Fibroblast of villous mesenchyme (primary cell): ENCODE results near the gene AMIGO3. TPM values are rescaled to one million over a fixed set of nuclear protein-coding genes. Genes with fewer than 3 reads are reported as not detected.

Source experiments
- DNase-seq: peaks from one replicate; pipeline ENCODE4 v3.0.0-alpha.2; 2010; ENCODE audit warnings: low read depth
- H3K4me3 ChIP-seq: 2 replicates; pipeline ENCODE4 v1.5.1; 2011; ENCODE audit warnings: low read depth, mild to moderate bottlenecking, low read length
- CTCF ChIP-seq: IDR thresholded peaks from 2 replicates; pipeline ENCODE4 v1.5.1; 2012; ENCODE audit warnings: low read depth, mild to moderate bottlenecking, low read length; ENCODE audit not compliant: insufficient read depth
- total RNA-seq: library from RNA; depleted of rRNA; stranded (reverse); fragments of >200 nt; gene quantifications from 2 replicates; pipeline ENCODE4 v1.2.3, GENCODE V29; 2012

AMIGO3 gene
- total RNA-seq, 1 donor = 0.43 TPM

- no peak for DNase-seq
- H3K4me3 ChIP-seq = no peak overlapping the region
- no peak for TF ChIP-seq CTCF
Observed at GRCh38 chr3:49734752-49735151, 15.3 kb upstream of the AMIGO3 start.

GRCh38 chr3:49733551-49733950 lies 14.1 kb upstream of the AMIGO3 start:
- DNase-seq = peak; percentile 36
- no peak overlapping the region for H3K4me3 ChIP-seq
- TF ChIP-seq CTCF = no peak

- TF ChIP-seq CTCF = no peak
- no peak overlapping the region for H3K4me3 ChIP-seq
- DNase-seq = no peak
Observed at GRCh38 chr3:49732597-49732996, 13.1 kb upstream of the AMIGO3 start.

- H3K4me3 ChIP-seq = no peak overlapping the region
- DNase-seq = no peak
- TF ChIP-seq CTCF = no peak
Observed at GRCh38 chr3:49729966-49730609, 10.6 kb upstream of the AMIGO3 start.

GRCh38 chr3:49727924-49728361 lies 8.5 kb upstream of the AMIGO3 start:
- DNase-seq = no peak
- no peak for TF ChIP-seq CTCF

GRCh38 chr3:49727154-49727923 lies 7.9 kb upstream of the AMIGO3 start:
- no peak for DNase-seq
- TF ChIP-seq CTCF = no peak
- no peak overlapping the region for H3K4me3 ChIP-seq

More at GRCh38 chr3:49727924-49728361, 8.5 kb upstream of the AMIGO3 start:
- no peak overlapping the region for H3K4me3 ChIP-seq
